Endothelial cell of umbilical vein (primary cell): ENCODE data around the gene GBX2. TPM values are rescaled to one million over a fixed set of nuclear protein-coding genes. Genes with fewer than 3 reads are reported as not detected.

Experiments used
- BruUV-seq: library from RNA; stranded (reverse); fragments of 400-500 nt; replicated peaks from 2 replicates; lab custom pipeline; 2021; lab: Mats Ljungman, UMichigan
- CTCF ChIA-PET: fragments of 300-600, 350-600 bp; sonication (Branson Sonifier 250); formaldehyde crosslinking; loops from one replicate; lab custom pipeline; 2021; ENCODE audit warnings: antibody characterized with exemption, inconsistent platforms; lab: Charles Lee
- POLR2A ChIA-PET: fragments of 300-600, 350-600 bp; sonication (Branson Sonifier 250); formaldehyde crosslinking; loops from one replicate; lab custom pipeline; 2021; ENCODE audit warnings: antibody characterized with exemption, inconsistent platforms; lab: Charles Lee
- DNase-seq: peaks from one replicate; pipeline ENCODE4 v3.0.0-alpha.2; 2011; ENCODE audit warnings: low read depth, low spot score
- FAIRE-seq: peaks from 2 replicates; lab custom pipeline; 2011; peaks lifted over from hg19 to GRCh38; lab: Jason Lieb, UNC
- H2AFZ ChIP-seq: 2 replicates; pipeline ENCODE4 v1.6.0; 2012; ENCODE audit warnings: low read depth, low read length, control low read depth, inconsistent platforms
- H3K27ac ChIP-seq: 2 replicates; pipeline ENCODE4 v1.5.1; 2011; ENCODE audit warnings: low read depth, mild to moderate bottlenecking, control low read depth, low read length, moderate library complexity; ENCODE audit not compliant: insufficient read depth
- H3K27me3 ChIP-seq, 2 experiments: 2 replicates each; pipeline versions ENCODE4 v1.6.0 to v1.6.1; 2011; ENCODE audit warnings: low read length in 2 of 2, mixed read lengths in 1 of 2; ENCODE audit not compliant: control insufficient read depth in 2 of 2, insufficient read depth in 2 of 2
- H3K36me3 ChIP-seq, 2 experiments: 2 replicates in 1 of 2; 3 replicates in 1 of 2; pipeline ENCODE4 v1.5.1; 2011; ENCODE audit warnings: low read length in 2 of 2, mild to moderate bottlenecking in 1 of 2, moderate library complexity in 1 of 2; ENCODE audit not compliant: control insufficient read depth in 2 of 2, insufficient read depth in 2 of 2; ENCODE audit errors: extremely low read depth in 1 of 2
- H3K4me1 ChIP-seq: 3 replicates; pipeline ENCODE4 v1.5.1; 2011; ENCODE audit warnings: mild to moderate bottlenecking, low read length; ENCODE audit not compliant: control insufficient read depth, insufficient read depth; ENCODE audit errors: extremely low read depth
- H3K4me2 ChIP-seq: 2 replicates; pipeline ENCODE4 v1.6.1; 2011; ENCODE audit warnings: low read length, control low read depth, mixed read lengths; ENCODE audit not compliant: insufficient read depth
- H3K4me3 ChIP-seq, 3 experiments: fragments of 200-600 bp in 1 of 3; sonication (generic), shearing (Covaris generic) in 1 of 3; replicated peaks in 1 of 3; 2 replicates each; pipeline ENCODE4 v1.5.1; 2011 to 2016; ENCODE audit warnings: control low read depth in 3 of 3, low read length in 3 of 3, mild to moderate bottlenecking in 2 of 3, inconsistent platforms in 1 of 3, low read depth in 1 of 3, moderate library complexity in 1 of 3; ENCODE audit not compliant: insufficient read depth in 1 of 3
- H3K79me2 ChIP-seq: 2 replicates; pipeline ENCODE4 v1.6.0; 2012; ENCODE audit warnings: low read length, inconsistent platforms; ENCODE audit not compliant: control insufficient read depth, insufficient read depth
- H3K9ac ChIP-seq: replicated peaks from 2 replicates; pipeline ENCODE3; 2011; ENCODE audit warnings: low read length, control low read depth; ENCODE audit not compliant: insufficient read depth; ENCODE audit errors: extremely low read depth
- H3K9me1 ChIP-seq: replicated peaks from 3 replicates; pipeline ENCODE4 v1.6.0; 2011; ENCODE audit warnings: mild to moderate bottlenecking, low read length; ENCODE audit not compliant: control insufficient read depth, insufficient read depth; ENCODE audit errors: extremely low read depth
- H3K9me3 ChIP-seq: replicated peaks from 2 replicates; pipeline ENCODE4 v1.5.1; 2012; ENCODE audit warnings: low read length, inconsistent platforms; ENCODE audit not compliant: control insufficient read depth, insufficient read depth
- H4K20me1 ChIP-seq: replicated peaks from 2 replicates; pipeline ENCODE3; 2011; ENCODE audit warnings: mild to moderate bottlenecking, low read length; ENCODE audit not compliant: control insufficient read depth, insufficient read depth; ENCODE audit errors: extremely low read depth
- EZH2 ChIP-seq: IDR thresholded peaks from 2 replicates; pipeline ENCODE4 v1.6.1; 2012; ENCODE audit warnings: borderline replicate concordance, low read depth, mild to moderate bottlenecking, moderate library complexity, low read length, inconsistent platforms; ENCODE audit not compliant: severe bottlenecking
- FOS ChIP-seq: IDR thresholded peaks from 2 replicates; pipeline ENCODE4 v1.6.1; 2011; ENCODE audit warnings: mild to moderate bottlenecking, low read length, moderate library complexity, borderline replicate concordance; ENCODE audit not compliant: insufficient read depth
- GATA2 ChIP-seq: IDR thresholded peaks from 2 replicates; pipeline ENCODE4 v1.7.0; 2011; ENCODE audit warnings: low read depth, mild to moderate bottlenecking, moderate library complexity, mixed read lengths, low read length; ENCODE audit not compliant: insufficient read length, insufficient read depth
- JUN ChIP-seq: IDR thresholded peaks from 2 replicates; pipeline ENCODE4 v1.6.1; 2011; ENCODE audit warnings: borderline replicate concordance, low read depth; ENCODE audit not compliant: insufficient read length, insufficient read depth
- MYC ChIP-seq: IDR thresholded peaks from one replicate; pipeline ENCODE4 v1.6.1; 2011; ENCODE audit warnings: mild to moderate bottlenecking, low read depth, low read length
- POLR2A ChIP-seq: IDR thresholded peaks from 2 replicates; pipeline ENCODE4 v1.6.1; 2012; ENCODE audit warnings: low read depth, mild to moderate bottlenecking, control low read depth, low read length
- POLR2AphosphoS5 ChIP-seq: IDR thresholded peaks from 2 replicates; pipeline ENCODE4 v1.6.1; 2012; ENCODE audit warnings: low read depth, mild to moderate bottlenecking, control low read depth, low read length, moderate library complexity; ENCODE audit not compliant: insufficient read depth
- dilution Hi-C: fragments of 300-500 bp; cut with MboI; formaldehyde crosslinking; loops from one replicate; pipeline ENCODE4 v1.15.0; 2019; ENCODE audit warnings: low sequenced_read_pairs; ENCODE audit not compliant: extremely low pct_ligation_motif_present
- intact Hi-C: fragments of 100-400 bp; cut with micrococcal nuclease; formaldehyde crosslinking; loops from one replicate; pipeline ENCODE4 v1.10.0; 2022
- polyA plus RNA-seq, 4 experiments: library from polyadenylated mRNA; depleted of rRNA in 3 of 4; stranded (reverse) in 3 of 4; unstranded in 1 of 4; fragments of >200 nt; gene quantifications; 2 replicates each; pipeline versions ENCODE4 v1.2.1 to v1.2.3, GENCODE V29; 2011 to 2012; ENCODE audit warnings: missing spikeins in 1 of 4
- total RNA-seq: library from RNA; stranded (reverse); gene quantifications from 2 replicates; pipeline ENCODE4 v1.2.3, GENCODE V29; 2021
- TF ChIP-seq, protein P1 (sequence below), 2 donors: IDR thresholded peaks; 1 replicate in 1 of 2; 2 replicates in 1 of 2; pipeline ENCODE4 v1.5.1; 2011; ENCODE audit warnings: low read length in 2 of 2, mild to moderate bottlenecking in 2 of 2, moderate library complexity in 2 of 2, control low read depth in 1 of 2, inconsistent platforms in 1 of 2, low read depth in 1 of 2; ENCODE audit not compliant: insufficient read depth in 1 of 2; ENCODE audit errors: extremely low read depth in 1 of 2
- TF ChIP-seq, protein P2 (sequence below): IDR thresholded peaks from 2 replicates; pipeline ENCODE4 v1.6.1; 2011; ENCODE audit not compliant: insufficient read depth, insufficient read length

Gene GBX2
- total and polyA plus RNA-seq, 2 donors (not counting 3 experiments of a cell fraction or from before 2014, with no cell fraction given): 3.0 to 3.6 TPM

DNA sequence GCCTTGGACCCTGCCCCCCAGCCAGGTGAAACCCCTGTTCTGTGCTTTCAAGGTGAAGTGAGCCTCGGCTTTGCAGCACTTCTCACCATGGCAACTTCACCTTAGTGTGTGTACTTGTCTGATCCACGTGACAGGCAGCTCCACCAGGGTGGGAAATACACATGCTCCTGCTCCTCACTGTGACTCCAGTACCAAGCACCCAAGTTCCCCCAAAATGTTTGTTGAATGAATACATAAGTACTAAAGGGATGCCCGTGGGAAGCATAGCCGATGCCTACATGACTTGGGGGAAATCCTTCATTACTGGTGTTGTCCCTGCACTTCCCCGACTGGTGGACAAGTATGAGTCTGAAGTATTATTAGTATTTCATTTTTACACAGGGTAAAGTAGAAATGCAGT lies 41.8 kb upstream of the GBX2 start:
- Histone ChIP-seq H2AFZ (no peak overlapping the region), H3K9me3 (no peaks in the 10 kb centered on the region), H4K20me1 (no peaks in the 10 kb centered on the region), H3K27ac (no peak overlapping the region), H3K27me3 (no peaks in the 10 kb centered on the region), H3K9me1 (no peaks in the 10 kb centered on the region), H3K79me2 (no peaks in the 10 kb centered on the region), H3K4me1 (peaks cover 14% of the 10 kb centered on the region), H3K4me3 (no peak overlapping the region), H3K36me3 (no peaks in the 10 kb centered on the region), H3K4me2 (no peak overlapping the region), H3K9ac (no peak overlapping the region)
- FAIRE-seq (no peak), DNase-seq (no peak)
- ChIA-PET POLR2A (no interaction called here), CTCF (interaction anchor here (0.8 to 1.2 kb wide), 4 partner anchors 11 to 30 kb away, joined by 3 to 8 read pairs (median 4); no protein-coding TSS in a partner anchor)
- TF ChIP-seq GATA2 (no peak), EZH2 (no peak), FOS (no peak), POLR2A (no peak), POLR2AphosphoS5 (no peak), JUN (no peak), MYC (no peak)
- TF ChIP-seq, protein P1, sequence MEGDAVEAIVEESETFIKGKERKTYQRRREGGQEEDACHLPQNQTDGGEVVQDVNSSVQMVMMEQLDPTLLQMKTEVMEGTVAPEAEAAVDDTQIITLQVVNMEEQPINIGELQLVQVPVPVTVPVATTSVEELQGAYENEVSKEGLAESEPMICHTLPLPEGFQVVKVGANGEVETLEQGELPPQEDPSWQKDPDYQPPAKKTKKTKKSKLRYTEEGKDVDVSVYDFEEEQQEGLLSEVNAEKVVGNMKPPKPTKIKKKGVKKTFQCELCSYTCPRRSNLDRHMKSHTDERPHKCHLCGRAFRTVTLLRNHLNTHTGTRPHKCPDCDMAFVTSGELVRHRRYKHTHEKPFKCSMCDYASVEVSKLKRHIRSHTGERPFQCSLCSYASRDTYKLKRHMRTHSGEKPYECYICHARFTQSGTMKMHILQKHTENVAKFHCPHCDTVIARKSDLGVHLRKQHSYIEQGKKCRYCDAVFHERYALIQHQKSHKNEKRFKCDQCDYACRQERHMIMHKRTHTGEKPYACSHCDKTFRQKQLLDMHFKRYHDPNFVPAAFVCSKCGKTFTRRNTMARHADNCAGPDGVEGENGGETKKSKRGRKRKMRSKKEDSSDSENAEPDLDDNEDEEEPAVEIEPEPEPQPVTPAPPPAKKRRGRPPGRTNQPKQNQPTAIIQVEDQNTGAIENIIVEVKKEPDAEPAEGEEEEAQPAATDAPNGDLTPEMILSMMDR (IDR thresholded peaks at IDR 0.05; ENCODE audit: extremely low read depth in 1 of 2, insufficient read depth in 1 of 2, low read depth in 1 of 2, low read length in 2 of 2): no peak
- TF ChIP-seq, protein P2, sequence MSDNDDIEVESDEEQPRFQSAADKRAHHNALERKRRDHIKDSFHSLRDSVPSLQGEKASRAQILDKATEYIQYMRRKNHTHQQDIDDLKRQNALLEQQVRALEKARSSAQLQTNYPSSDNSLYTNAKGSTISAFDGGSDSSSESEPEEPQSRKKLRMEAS: no peak
- intact Hi-C loops: no loop called here
- dilution Hi-C loops: no loop called here
- BruUV-seq: no TSS peak
